AG04450 (cell line): ENCODE data around the gene UNC79. TPM values are rescaled to one million over a fixed set of nuclear protein-coding genes. Genes with fewer than 3 reads are reported as not detected.

Experiments used
- CTCF ChIA-PET: fragments of 300-600, 350-600 bp; formaldehyde crosslinking; extraction: SDS; loops from one replicate; lab custom pipeline; 2022; ENCODE audit warnings: antibody characterized with exemption, inconsistent platforms; lab: Charles Lee
- POLR2A ChIA-PET: fragments of 350-600 bp; formaldehyde crosslinking; extraction: SDS; loops from one replicate; lab custom pipeline; 2021; ENCODE audit warnings: antibody characterized with exemption, inconsistent platforms; lab: Yijun Ruan, JAX
- DNase-seq: peaks from one replicate; pipeline ENCODE4 v3.0.0-alpha.2; 2011; ENCODE audit warnings: low read depth, low spot score
- H3K27ac ChIP-seq: one replicate; pipeline ENCODE4 v1.5.1; 2012; ENCODE audit warnings: low read depth, low read length, control low read depth
- H3K27me3 ChIP-seq: one replicate; pipeline ENCODE4 v1.6.0; 2012; ENCODE audit warnings: low read length; ENCODE audit not compliant: control insufficient read depth, insufficient read depth
- H3K4me3 ChIP-seq: 2 replicates; pipeline ENCODE4 v1.5.1; 2011; ENCODE audit warnings: mild to moderate bottlenecking, low read depth, low read length, control low read depth
- H3K9me3 ChIP-seq: 2 replicates; pipeline ENCODE4 v1.5.1; 2012; ENCODE audit warnings: low read length; ENCODE audit not compliant: control insufficient read depth, insufficient read depth
- CTCF ChIP-seq: IDR thresholded peaks from 2 replicates; pipeline ENCODE4 v1.5.1; 2011; ENCODE audit warnings: low read depth, low read length, control low read depth, inconsistent platforms
- polyA plus RNA-seq: library from polyadenylated mRNA; depleted of rRNA; stranded (reverse); fragments of >200 nt; gene quantifications from 2 replicates; pipeline ENCODE4 v1.2.3, GENCODE V29; 2011

Gene UNC79
- polyA plus RNA-seq, 1 experiment, result 0.02 TPM

GRCh38 chr14:93693914-93694313, 263.2 kb downstream of the UNC79 start:
- H3K9me3 ChIP-seq, result no peaks in the 10 kb centered on the region
- no peak for TF ChIP-seq CTCF
- no peak overlapping the region for H3K27ac ChIP-seq
- ChIA-PET POLR2A (no interaction called here), CTCF (no interaction called here)
- no peak overlapping the region for H3K4me3 ChIP-seq
- no peak for DNase-seq
- no peaks in the 10 kb centered on the region for H3K27me3 ChIP-seq

DNA sequence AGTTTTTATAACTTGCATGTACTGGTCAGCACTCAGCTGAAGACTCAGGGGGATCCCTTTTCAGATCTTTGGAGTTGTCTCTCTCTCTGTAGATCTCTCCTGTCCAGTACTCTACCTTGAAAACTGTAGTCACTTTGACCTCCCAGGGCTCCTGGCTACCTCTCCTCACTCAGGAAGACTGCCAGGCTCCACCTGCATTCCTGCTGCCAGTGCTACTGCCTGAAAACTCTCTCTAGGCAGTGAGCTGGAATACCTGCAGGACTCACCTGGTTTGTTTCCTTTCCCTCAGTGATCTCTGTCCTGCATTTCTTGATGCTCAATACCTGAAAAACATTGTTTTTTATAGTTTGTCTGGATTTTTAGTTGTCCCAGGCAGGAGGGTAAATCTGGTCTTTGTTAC, 270.2 kb downstream of the UNC79 start:
- Histone ChIP-seq H3K27me3 (no peaks in the 10 kb centered on the region), H3K9me3 (no peaks in the 10 kb centered on the region), H3K4me3 (no peak overlapping the region), H3K27ac (no peak overlapping the region)
- no peak for DNase-seq
- no peak for TF ChIP-seq CTCF
- CTCF ChIA-PET, result no interaction called here
- POLR2A ChIA-PET, result no interaction called here

DNA sequence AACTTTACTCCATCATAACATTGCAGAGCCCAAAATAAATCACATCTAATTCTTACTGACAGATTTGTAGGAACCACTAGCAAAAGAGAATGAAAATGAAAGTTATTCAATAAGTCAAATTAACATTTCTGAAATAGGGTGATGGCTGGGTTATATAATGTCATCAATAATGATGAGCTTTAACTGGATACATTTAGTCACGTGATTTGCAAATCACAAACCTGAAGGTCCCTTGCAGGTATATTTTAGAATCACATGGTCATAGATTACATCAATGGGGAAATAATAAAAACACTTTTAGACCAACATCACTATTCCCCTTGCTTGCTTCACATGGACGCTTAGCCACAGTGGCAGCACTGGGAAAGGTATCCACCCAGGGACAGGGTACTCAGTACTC, 270.8 kb downstream of the UNC79 start:
- no peak overlapping the region for H3K27ac ChIP-seq
- no peaks in the 10 kb centered on the region for H3K9me3 ChIP-seq
- POLR2A ChIA-PET, result no interaction called here
- no peak for TF ChIP-seq CTCF
- no peak for DNase-seq
- CTCF ChIA-PET, result no interaction called here
- H3K4me3 ChIP-seq, result no peak overlapping the region
- no peaks in the 10 kb centered on the region for H3K27me3 ChIP-seq

- POLR2A ChIA-PET, result no interaction called here
- CTCF ChIA-PET, result no interaction called here
- no peaks in the 10 kb centered on the region for H3K27me3 ChIP-seq
- no peaks in the 10 kb centered on the region for H3K9me3 ChIP-seq
- no peak for TF ChIP-seq CTCF
- no peak for DNase-seq
- no peak overlapping the region for H3K27ac ChIP-seq
- no peak overlapping the region for H3K4me3 ChIP-seq
These were observed 272.2 kb downstream of the UNC79 start for GRCh38 chr14:93702946-93703345.

DNA sequence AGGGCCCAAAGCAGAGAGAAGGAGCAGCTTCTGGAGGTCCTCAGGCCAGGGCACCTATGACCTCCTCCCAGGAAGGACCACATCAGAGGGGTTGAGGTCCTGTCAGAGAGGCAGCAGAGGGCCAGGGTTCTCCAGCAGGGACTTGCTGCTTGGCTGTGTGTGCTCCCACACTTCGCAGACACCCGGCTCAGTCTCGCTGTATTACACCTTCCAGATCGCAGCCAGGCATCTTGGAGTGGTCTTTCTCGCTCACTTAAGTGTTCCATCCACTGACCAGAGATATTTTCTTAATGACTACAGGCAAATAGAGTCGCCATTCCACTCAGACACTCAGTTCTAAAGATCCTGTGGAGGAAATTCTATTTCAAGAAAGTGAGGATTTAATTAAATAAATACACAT, 273.2 kb downstream of the UNC79 start:
- no peak for TF ChIP-seq CTCF
- Histone ChIP-seq H3K9me3 (no peaks in the 10 kb centered on the region), H3K27me3 (no peaks in the 10 kb centered on the region), H3K27ac (no peak overlapping the region), H3K4me3 (no peak overlapping the region)
- DNase-seq, result no peak
- CTCF ChIA-PET, result no interaction called here
- POLR2A ChIA-PET, result no interaction called here
